Gastroesophageal sphincter (tissue), 3 donors: ENCODE measurements around the gene GRM8.

Source experiments
- CTCF ChIP-seq, 4 experiments: fragments of 200-600 bp in 2 of 4; fragments of 450-650 bp in 2 of 4; sonication (generic) in 1 of 4; IDR thresholded peaks; one replicate each; pipeline ENCODE4 v1.5.1; 2017 to 2019; ENCODE audit warnings: antibody characterized with exemption in 4 of 4, mild to moderate bottlenecking in 2 of 4, moderate library complexity in 2 of 4
- EP300 ChIP-seq: sonication (generic); formaldehyde crosslinking; IDR thresholded peaks from one replicate; pipeline ENCODE4 v1.6.1; 2017; ENCODE audit warnings: antibody characterized with exemption, mild to moderate bottlenecking
- POLR2A ChIP-seq, 2 donors: fragments of 450-650 bp; IDR thresholded peaks; one replicate each; pipeline ENCODE4 v1.6.1; 2017; ENCODE audit warnings: antibody characterized with exemption in 2 of 2, mild to moderate bottlenecking in 2 of 2, moderate library complexity in 1 of 2

DNA sequence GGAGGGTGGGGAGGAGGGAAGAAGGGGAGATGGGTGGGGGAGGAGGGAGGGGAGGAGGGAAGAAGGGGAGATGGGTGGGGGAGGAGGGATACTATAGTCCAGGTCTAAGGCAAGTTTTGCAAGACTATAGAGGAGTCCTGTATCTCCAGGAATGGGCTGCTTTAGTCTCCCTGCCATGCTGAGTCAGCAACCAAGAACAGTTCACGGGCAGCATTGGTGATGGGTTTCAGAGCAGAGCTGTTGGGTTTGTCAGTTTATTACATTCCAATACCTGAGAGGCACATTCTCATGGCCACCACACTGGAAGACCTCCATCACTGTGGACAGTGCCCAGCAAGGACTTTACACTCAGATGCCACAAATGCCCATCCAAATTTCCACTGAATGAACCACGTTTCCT is 212.7 kb downstream of the GRM8 start:
- TF ChIP-seq CTCF (IDR thresholded peaks at IDR 0.05) (no peak), POLR2A (IDR thresholded peaks at IDR 0.05) (no peak), EP300 (no peak)
